B cell (primary cell): Measurements from ENCODE around the gene TMEM9. TPM values are rescaled to one million over a fixed set of nuclear protein-coding genes. Genes with fewer than 3 reads are reported as not detected.

ENCODE experiments used
- ATAC-seq: fragments of 200-7000 bp; cut with Tn5 transposase; one replicate; pipeline ENCODE4 v1.10.0; 2021; ENCODE audit warnings: low read depth, mild to moderate bottlenecking, moderate number of reproducible peaks, moderate library complexity
- CTCF ChIA-PET: fragments of 350-600 bp; sonication (Branson Sonifier 250); formaldehyde crosslinking; loops from one replicate; lab custom pipeline; 2021; ENCODE audit warnings: antibody characterized with exemption, inconsistent platforms; lab: Charles Lee
- POLR2A ChIA-PET: fragments of 350-600 bp; sonication (Branson Sonifier 250); formaldehyde crosslinking; loops from one replicate; lab custom pipeline; 2021; ENCODE audit warnings: antibody characterized with exemption; lab: Charles Lee
- DNase-seq: peaks from one replicate; pipeline ENCODE4 v3.0.0; 2013
- H2AFZ ChIP-seq: 2 replicates; pipeline ENCODE4 v1.6.1; 2012; ENCODE audit warnings: mild to moderate bottlenecking, low read depth, low read length; ENCODE audit not compliant: insufficient read depth, poor library complexity, severe bottlenecking
- H3K27ac ChIP-seq, 2 donors: 1 replicate in 1 of 2; 2 replicates in 1 of 2; pipeline ENCODE4 v1.5.1; 2012 to 2013; ENCODE audit warnings: low read length in 2 of 2, mild to moderate bottlenecking in 2 of 2, moderate library complexity in 1 of 2
- H3K27me3 ChIP-seq, 4 experiments: fragments of 200-600 bp in 1 of 4; sonication (generic) in 1 of 4; replicated peaks in 1 of 4; 1 replicate in 2 of 4; 2 replicates in 2 of 4; pipeline versions ENCODE4 v1.6.1 to v1.7.0; 2013 to 2016; ENCODE audit warnings: low read length in 3 of 4, mild to moderate bottlenecking in 2 of 4, mixed read lengths in 1 of 4, moderate library complexity in 1 of 4; ENCODE audit not compliant: insufficient read depth in 4 of 4, control insufficient read depth in 3 of 4; ENCODE audit errors: control extremely low read depth in 1 of 4
- H3K36me3 ChIP-seq, 2 experiments: replicated peaks in 1 of 2; 1 replicate in 1 of 2; 2 replicates in 1 of 2; pipeline versions ENCODE4 v1.6.1 to v1.7.1; 2013; ENCODE audit warnings: low read length in 1 of 2; ENCODE audit not compliant: insufficient read depth in 2 of 2, control insufficient read depth in 1 of 2; ENCODE audit errors: control extremely low read depth in 1 of 2, extremely low read depth in 1 of 2
- H3K4me1 ChIP-seq, 2 donors: fragments of 200-600 bp in 1 of 2; sonication (generic) in 1 of 2; 1 replicate in 1 of 2; 2 replicates in 1 of 2; pipeline versions ENCODE4 v1.5.1 to v1.6.1; 2013 to 2017; ENCODE audit warnings: low read length in 2 of 2; ENCODE audit not compliant: control insufficient read depth in 2 of 2, insufficient read depth in 2 of 2
- H3K4me2 ChIP-seq: replicated peaks from 2 replicates; pipeline ENCODE3; 2012; ENCODE audit warnings: mild to moderate bottlenecking, low read depth, low read length; ENCODE audit not compliant: poor library complexity, severe bottlenecking
- H3K4me3 ChIP-seq, 5 experiments: fragments of 200-600 bp in 1 of 5; sonication (generic) in 1 of 5; 1 replicate in 3 of 5; 2 replicates in 2 of 5; pipeline versions ENCODE4 v1.5.1 to v1.7.0; 2011 to 2016; ENCODE audit warnings: low read length in 4 of 5, mild to moderate bottlenecking in 4 of 5, low read depth in 2 of 5, control low read depth in 1 of 5, moderate library complexity in 1 of 5; ENCODE audit not compliant: insufficient read depth in 1 of 5; ENCODE audit errors: control extremely low read depth in 1 of 5, extremely low read depth in 1 of 5
- H3K79me2 ChIP-seq: fragments of 200-600 bp; sonication (generic); one replicate; pipeline ENCODE4 v1.6.0; 2016; ENCODE audit warnings: low read length; ENCODE audit not compliant: control insufficient read depth, insufficient read depth
- H3K9ac ChIP-seq: fragments of 200-600 bp; sonication (generic); 2 replicates; pipeline ENCODE4 v1.6.1; 2017; ENCODE audit warnings: mild to moderate bottlenecking, low read length, moderate library complexity
- H3K9me3 ChIP-seq, 3 donors: one replicate each; pipeline versions ENCODE4 v1.6.1 to v1.7.1; 2013; ENCODE audit warnings: low read length in 2 of 3; ENCODE audit not compliant: control insufficient read depth in 2 of 3, insufficient read depth in 1 of 3; ENCODE audit errors: control extremely low read depth in 1 of 3
- H4K20me1 ChIP-seq: 2 replicates; pipeline ENCODE4 v1.6.0; 2012; ENCODE audit warnings: mild to moderate bottlenecking, low read length; ENCODE audit not compliant: insufficient read depth, control insufficient read depth, poor library complexity, severe bottlenecking
- H3K27ac Mint-ChIP-seq: one replicate; pipeline ENCODE4 v1.8.0; 2021; ENCODE audit warnings: mixed read lengths
- H3K27me3 Mint-ChIP-seq: one replicate; pipeline ENCODE4 v1.8.0; 2021; ENCODE audit warnings: mixed read lengths
- H3K4me1 Mint-ChIP-seq: one replicate; pipeline ENCODE4 v1.8.0; 2021; ENCODE audit warnings: mixed read lengths
- H3K4me3 Mint-ChIP-seq: one replicate; pipeline ENCODE4 v1.8.0; 2021; ENCODE audit warnings: mixed read lengths
- H3K9me3 Mint-ChIP-seq: one replicate; pipeline ENCODE4 v1.8.0; 2022; ENCODE audit warnings: mixed read lengths; ENCODE audit not compliant: insufficient read depth
- CTCF ChIP-seq: fragments of 200-600 bp; IDR thresholded peaks from one replicate; pipeline ENCODE4 v1.8.0; 2022; ENCODE audit warnings: antibody characterized with exemption, mild to moderate bottlenecking
- EZH2 ChIP-seq: IDR thresholded peaks from 2 replicates; pipeline ENCODE4 v1.6.1; 2012; ENCODE audit warnings: borderline replicate concordance, low read depth, mild to moderate bottlenecking, moderate library complexity, low read length; ENCODE audit not compliant: insufficient read depth, poor library complexity, severe bottlenecking
- WGBS: methylation state at CpG from one replicate; pipeline ENCODE4 v1.1.5; 2013; ENCODE audit warnings: missing lambda C conversion rate; ENCODE audit not compliant: insufficient coverage; 5-methylcytosine and 5-hydroxymethylcytosine counted together
- intact Hi-C: fragments of 100-400 bp; cut with micrococcal nuclease; formaldehyde crosslinking; loops from one replicate; pipeline ENCODE4 v1.10.0; 2022
- polyA plus RNA-seq: library from polyadenylated mRNA; depleted of rRNA; stranded (reverse); fragments of >200 nt; gene quantifications from 2 replicates; pipeline ENCODE4 v1.2.3, GENCODE V29; 2012
- total RNA-seq, 2 donors: library from RNA; stranded (reverse); fragments of 120-200 nt in 1 of 2; gene quantifications; 1 replicate in 1 of 2; 2 replicates in 1 of 2; pipeline versions ENCODE4 v1.2.3 to v1.2.4, GENCODE V29; 2013 to 2022

The TMEM9 gene
- total and polyA plus RNA-seq, 2 donors (not counting 1 experiment from before 2014, with no cell fraction given) = 23.6 to 29.2 TPM

DNA sequence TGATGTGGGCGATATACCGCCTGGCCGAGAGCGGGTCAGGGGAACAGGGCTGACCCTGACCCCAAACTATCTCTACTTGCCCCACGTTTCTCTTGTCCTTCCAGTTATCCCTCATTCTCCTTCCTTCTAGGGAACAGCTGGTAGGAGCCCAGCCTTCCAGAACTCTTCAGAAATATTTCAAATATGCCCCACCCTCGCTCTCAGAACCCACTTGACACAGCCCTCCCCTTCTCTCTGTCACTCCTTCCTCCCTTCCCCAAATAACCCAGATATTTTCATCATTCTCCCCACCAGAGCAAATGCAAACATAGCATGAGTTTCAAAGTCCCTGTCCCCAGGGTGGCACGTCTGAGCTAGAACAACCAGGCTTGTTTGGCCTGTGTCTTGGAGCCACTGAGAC is 43.1 kb downstream of the TMEM9 start:
- ATAC-seq = no peak
- Mint-ChIP-seq H3K4me1 (peaks cover 4% of the 10 kb centered on the region), H3K27ac (no peak overlapping the region), H3K4me3 (no peak overlapping the region), H3K9me3 (no peaks in the 10 kb centered on the region), H3K27me3 (peaks cover 24% of the 10 kb centered on the region)
- Histone ChIP-seq H3K9ac (no peak overlapping the region), H3K4me3 (no peak overlapping the region), H3K4me1 (peaks cover 4 to 13% of the 10 kb centered on the region in 2 donors), H3K27me3 (peaks cover 0 to 28% (median 14%) of the 10 kb centered on the region in 4 experiments), H3K9me3 (peaks cover 0 to 5% (median 0%) of the 10 kb centered on the region in 3 donors), H2AFZ (no peak overlapping the region), H3K4me2 (no peak overlapping the region), H3K36me3 (no peaks in the 10 kb centered on the region), H4K20me1 (no peaks in the 10 kb centered on the region), H3K27ac (no peak overlapping the region), H3K79me2 (no peaks in the 10 kb centered on the region)
- CTCF ChIA-PET = no interaction called here
- no peak for DNase-seq
- intact Hi-C loops = no loop called here
- 88% methylated on average over 7 of the region's 7 CpGs for WGBS
- TF ChIP-seq CTCF (no peak), EZH2 (no peak)
- POLR2A ChIA-PET = no interaction called here

DNA sequence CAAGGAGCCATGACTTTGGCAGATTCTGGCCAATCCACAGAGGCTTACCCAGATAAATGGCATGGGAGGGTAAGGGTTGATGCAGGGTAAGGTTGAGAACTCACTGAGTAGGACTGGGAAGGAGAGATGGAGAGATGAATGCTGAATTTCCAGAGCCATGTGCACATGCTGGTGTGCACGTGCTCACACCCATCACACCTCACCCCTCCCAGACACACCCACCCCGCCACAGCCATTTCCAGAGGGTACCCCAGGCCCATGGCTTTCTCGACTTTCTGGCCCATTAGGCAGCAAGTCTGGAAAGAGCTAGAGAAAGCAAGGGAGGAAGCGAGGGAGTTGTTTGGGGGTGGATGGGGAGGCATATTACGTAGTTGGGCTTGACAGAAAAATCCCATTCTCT is 43.7 kb downstream of the TMEM9 start:
- no CpG with 5 or more reads among the region's 5 CpGs for WGBS
- H3K9me3 Mint-ChIP-seq = no peaks in the 10 kb centered on the region
- Histone ChIP-seq H3K27ac (no peak overlapping the region), H3K4me3 (no peak overlapping the region), H3K4me1 (peaks cover 4 to 13% of the 10 kb centered on the region in 2 donors), H4K20me1 (no peaks in the 10 kb centered on the region), H3K36me3 (no peaks in the 10 kb centered on the region), H3K4me2 (no peak overlapping the region), H3K9ac (no peak overlapping the region), H3K9me3 (peaks cover 0 to 5% (median 0%) of the 10 kb centered on the region in 3 donors), H3K27me3 (peaks cover 0 to 23% (median 13%) of the 10 kb centered on the region in 4 experiments), H3K79me2 (no peaks in the 10 kb centered on the region), H2AFZ (no peak overlapping the region)
- intact Hi-C loops = no loop called here
- H3K27me3 Mint-ChIP-seq = peaks cover 18% of the 10 kb centered on the region
- no peak overlapping the region for H3K4me3 Mint-ChIP-seq
- TF ChIP-seq EZH2 = no peak
- no peak for TF ChIP-seq CTCF
- ATAC-seq = no peak
- no peak for DNase-seq
- H3K27ac Mint-ChIP-seq = no peak overlapping the region
- peaks cover 4% of the 10 kb centered on the region for H3K4me1 Mint-ChIP-seq
- ChIA-PET CTCF (no interaction called here), POLR2A (no interaction called here)
